Psoas muscle (tissue), 8 donors: ENCODE data around the gene PDPR. TPM values are rescaled to one million over a fixed set of nuclear protein-coding genes. Genes with fewer than 3 reads are reported as not detected.
"Not testable (repeated sequence)": the region's sequence is repeated elsewhere in the genome, so short reads cannot be mapped to it uniquely, and the experiment has no call there.

Experiments
- ATAC-seq, 4 donors: fragments of 200-7000 bp; cut with Tn5 transposase; one replicate each; pipeline ENCODE4 v1.9.1; 2020; ENCODE audit warnings: moderate library complexity in 3 of 4, mild to moderate bottlenecking in 2 of 4
- DNase-seq, 2 donors: peaks; one replicate each; pipeline ENCODE4 v3.0.0-alpha.2; 2020
- H3K27ac ChIP-seq: fragments of 200-600 bp; one replicate; pipeline ENCODE4 v1.8.0; 2022
- H3K27me3 ChIP-seq, 3 donors: fragments of 200-600 bp in 1 of 3; one replicate each; pipeline versions ENCODE4 v1.6.1 to v1.8.0; 2013 to 2022; ENCODE audit warnings: low read length in 2 of 3, mild to moderate bottlenecking in 2 of 3, moderate library complexity in 1 of 3; ENCODE audit not compliant: insufficient read depth in 3 of 3
- H3K36me3 ChIP-seq, 2 donors: fragments of 200-600 bp in 1 of 2; one replicate each; pipeline versions ENCODE4 v1.6.1 to v1.8.0; 2013 to 2022; ENCODE audit warnings: low read depth in 1 of 2, mild to moderate bottlenecking in 1 of 2, moderate library complexity in 1 of 2; ENCODE audit not compliant: insufficient read depth in 1 of 2
- H3K4me1 ChIP-seq: fragments of 200-600 bp; one replicate; pipeline ENCODE4 v1.8.0; 2022
- H3K4me3 ChIP-seq: fragments of 200-600 bp; one replicate; pipeline ENCODE4 v1.8.0; 2022; ENCODE audit warnings: mild to moderate bottlenecking
- H3K9me3 ChIP-seq: fragments of 200-600 bp; one replicate; pipeline ENCODE4 v1.8.0; 2022
- CTCF ChIP-seq: fragments of 200-600 bp; IDR thresholded peaks from one replicate; pipeline ENCODE4 v1.8.0; 2022; ENCODE audit warnings: antibody characterized with exemption
- WGBS, 3 donors: extraction: QIAGEN DNeasy Blood & Tissue Kit; methylation state at CpG; one replicate each; pipeline versions ENCODE4 v1.1.6 to v1.1.7; 2013; 5-methylcytosine and 5-hydroxymethylcytosine counted together
- intact Hi-C, 2 donors: fragments of 100-400 bp; cut with DNase I; formaldehyde crosslinking; loops; one replicate each; pipeline versions ENCODE4 v1.11.0 to v1.14.2; 2022
- polyA plus RNA-seq, 3 donors: library from polyadenylated mRNA; stranded (reverse); fragments of 200-250 nt; gene quantifications; one replicate each; pipeline ENCODE4 v1.2.3, GENCODE V29; 2013
- total RNA-seq, 4 donors: library from RNA; stranded (reverse); fragmentation: NEBNext Ultra II Directional in 2 of 4; extraction: Animal tissue kit (Norgen Biotek cat#: 25700) in 2 of 4; gene quantifications; one replicate each; pipeline versions ENCODE4 v1.2.1 to v1.2.4, GENCODE V29; 2021 to 2023
- donor health status: healthy with polysubstance abuse.
- donor health status: DM: no; HTN: no; CAD: no; lungs with moderate emphysema.
- donor health status: Bipolar disorder and iron deficiency.
- donor health status: healthy.
- donor health status: DM: yes; HTN: yes; CAD: no.
- donor health status: DM: no; HTN: no; CAD: no.
- donor health status: DM: no; HTN: no; CAD: no.
- donor health status: DM: yes; HTN: yes; CAD: no.

PDPR gene
- total and polyA plus RNA-seq, 7 donors: 6.9 to 53.6 (median 18.8) TPM

DNA sequence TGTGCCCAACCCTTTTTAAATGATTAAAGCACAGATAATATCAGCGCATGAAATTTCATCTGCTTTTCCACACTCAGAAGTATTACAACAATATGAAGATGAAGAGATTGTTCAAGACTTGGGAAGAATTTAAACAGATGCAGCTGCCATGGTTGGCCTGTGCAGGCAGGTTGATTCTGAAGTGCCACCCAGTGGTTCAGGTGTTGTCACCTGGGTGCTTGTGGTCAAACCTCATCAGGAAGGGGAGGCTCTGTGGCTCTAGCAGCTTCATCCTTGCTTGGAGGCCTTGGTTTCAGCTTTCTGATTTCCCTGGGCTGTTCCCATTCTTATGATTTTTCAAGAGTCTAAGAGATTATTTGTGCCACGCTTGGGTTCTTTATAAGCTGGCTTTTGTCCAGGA is 37.3 kb downstream of the PDPR start:
- intact Hi-C loops: loop anchor here in 1 of 2 donors (10.0 kb wide), 1 partner anchor 113 kb away; no protein-coding TSS in a partner anchor
- Histone ChIP-seq H3K4me3 (no peak overlapping the region), H3K27me3 (no peaks in the 10 kb centered on the region), H3K36me3 (peaks cover 25 to 86% of the 10 kb centered on the region in 2 donors), H3K4me1 (peaks cover 9% of the 10 kb centered on the region), H3K9me3 (no peaks in the 10 kb centered on the region), H3K27ac (no peak overlapping the region)
- no peak for TF ChIP-seq CTCF
- 73 to 86% (median 79%) methylated on average over 2 of the region's 2 CpGs for WGBS, 3 donors
- DNase-seq (no peak), ATAC-seq (no peak)

DNA sequence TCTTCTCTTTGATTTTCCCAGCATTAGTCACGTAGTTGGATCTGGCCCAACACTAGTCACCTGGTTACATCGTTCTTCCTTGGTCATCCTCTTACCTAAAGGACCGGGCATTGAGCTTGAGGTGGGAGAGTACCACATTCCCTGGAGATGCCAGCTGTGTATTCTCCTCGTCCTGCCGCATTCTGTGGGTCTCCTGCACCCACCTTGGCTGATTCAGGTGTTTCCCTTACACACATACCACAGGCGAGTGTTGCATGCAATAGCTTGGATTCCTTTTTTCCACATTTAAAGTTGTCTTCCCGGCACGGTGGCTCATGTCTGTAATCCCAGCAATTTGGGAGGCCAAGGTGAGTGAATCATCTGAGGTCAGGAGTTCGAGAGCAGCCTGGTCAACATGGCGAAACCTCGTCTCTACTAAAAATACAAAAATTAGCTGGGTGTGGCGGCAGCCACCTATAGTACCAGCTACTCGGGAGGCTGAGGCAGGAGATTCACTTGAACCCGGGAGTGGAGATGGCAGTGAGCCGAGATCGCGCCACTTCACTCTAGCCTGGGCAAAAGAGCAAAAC is 37.9 kb downstream of the PDPR start:
- no peak for ATAC-seq
- Histone ChIP-seq H3K9me3 (no peaks in the 10 kb centered on the region), H3K27me3 (no peaks in the 10 kb centered on the region), H3K4me3 (no peak overlapping the region), H3K36me3 (peaks cover 29 to 92% of the 10 kb centered on the region in 2 donors), H3K4me1 (peaks cover 9% of the 10 kb centered on the region), H3K27ac (no peak overlapping the region)
- no peak for TF ChIP-seq CTCF
- no peak for DNase-seq
- intact Hi-C loops: loop anchor here in 1 of 2 donors (10.0 kb wide), 1 partner anchor 113 kb away; no protein-coding TSS in a partner anchor
- 80 to 89% (median 86%) methylated on average over 17 of the region's 17 CpGs for WGBS, 3 donors

- DNase-seq (no peak), ATAC-seq (peak; percentile 12 to 36 (median 16))
- Histone ChIP-seq H3K4me3 (no peak overlapping the region), H3K36me3 (peaks cover 30 to 97% of the 10 kb centered on the region in 2 donors), H3K9me3 (no peaks in the 10 kb centered on the region), H3K27me3 (no peaks in the 10 kb centered on the region), H3K27ac (no peak overlapping the region), H3K4me1 (peaks cover 9% of the 10 kb centered on the region)
- intact Hi-C loops: loop anchor here in 1 of 2 donors (10.0 kb wide), 1 partner anchor 112 kb away; no protein-coding TSS in a partner anchor
- 82 to 96% (median 89%) methylated on average over 13 of the region's 13 CpGs for WGBS, 3 donors
- TF ChIP-seq CTCF: no peak
Observed at GRCh38 chr16:70152578-70153302, 38.6 kb downstream of the PDPR start.

- intact Hi-C loops: loop anchor here in 1 of 2 donors (10.0 kb wide), 1 partner anchor 110 kb away; no protein-coding TSS in a partner anchor
- not testable (repeated sequence) for ATAC-seq, H3K4me1 ChIP-seq, H3K27ac ChIP-seq, DNase-seq, H3K4me3 ChIP-seq, H3K27me3 ChIP-seq, H3K9me3 ChIP-seq
- 94 to 97% (median 96%) methylated on average over 10 of the region's 10 CpGs for WGBS, 3 donors
- H3K36me3 ChIP-seq: peaks cover 30 to 100% of the 10 kb centered on the region in 2 donors
Observed at GRCh38 chr16:70154736-70155135, 40.6 kb downstream of the PDPR start.
